Ovary (tissue), 9 donors: ENCODE results near the gene TESMIN. TPM values are rescaled to one million over a fixed set of nuclear protein-coding genes. Genes with fewer than 3 reads are reported as not detected.

ENCODE experiments used
- DNase-seq, 5 donors: peaks; one replicate each; pipeline ENCODE4 v3.0.0-alpha.2; 2019 to 2020
- H3K27ac ChIP-seq, 2 donors: fragments of 200-600 bp; one replicate each; pipeline versions ENCODE4 v1.5.1 to v1.8.0; 2019 to 2022
- H3K27me3 ChIP-seq: fragments of 200-600 bp; one replicate; pipeline ENCODE4 v1.8.0; 2022
- H3K36me3 ChIP-seq: fragments of 200-600 bp; sonication (generic); one replicate; pipeline ENCODE4 v1.5.1; 2019
- H3K4me1 ChIP-seq: one replicate; pipeline ENCODE4 v1.8.1; 2013; ENCODE audit warnings: mild to moderate bottlenecking, moderate library complexity; ENCODE audit not compliant: insufficient read depth
- H3K4me3 ChIP-seq: fragments of 200-600 bp; sonication (generic); one replicate; pipeline ENCODE4 v1.5.1; 2017
- H3K9me3 ChIP-seq, 2 donors: fragments of 200-600 bp in 1 of 2; sonication (generic) in 1 of 2; one replicate each; pipeline versions ENCODE4 v1.5.1 to v1.8.1; 2013 to 2019; ENCODE audit warnings: mild to moderate bottlenecking in 1 of 2, moderate library complexity in 1 of 2
- CTCF ChIP-seq, 3 donors: fragments of 450-650 bp in 2 of 3; fragments of 200-600 bp in 1 of 3; IDR thresholded peaks; one replicate each; pipeline versions ENCODE4 v1.5.1 to v1.8.0; 2016 to 2022; ENCODE audit warnings: antibody characterized with exemption in 3 of 3, mild to moderate bottlenecking in 1 of 3
- EP300 ChIP-seq: sonication (generic); formaldehyde crosslinking; IDR thresholded peaks from one replicate; pipeline ENCODE4 v1.6.1; 2017; ENCODE audit warnings: antibody characterized with exemption
- POLR2A ChIP-seq: fragments of 450-650 bp; IDR thresholded peaks from one replicate; pipeline ENCODE4 v1.6.1; 2017; ENCODE audit warnings: antibody characterized with exemption, mild to moderate bottlenecking, moderate library complexity
- WGBS, 3 donors: extraction: QIAGEN DNeasy Blood & Tissue Kit in 1 of 3; methylation state at CpG; one replicate each; pipeline versions ENCODE4 v1.1.5 to v1.1.7; 2013 to 2017; 5-methylcytosine and 5-hydroxymethylcytosine counted together
- intact Hi-C, 4 donors: fragments of 100-400 bp; cut with DNase I; formaldehyde crosslinking; loops; one replicate each; pipeline versions ENCODE4 v1.11.0 to v1.15.1; 2022 to 2023
- polyA plus RNA-seq, 2 donors: library from polyadenylated mRNA; stranded (reverse); fragments of 200-250 nt in 1 of 2; fragments of 350-450 nt in 1 of 2; fragmentation: Illumina TruSeq in 1 of 2; extraction: RNeasy Lipid Tissue Mini Kit (QIAGEN cat#74804) in 1 of 2; gene quantifications; one replicate each; pipeline ENCODE4 v1.2.3, GENCODE V29; 2013 to 2014
- total RNA-seq, 7 donors: library from RNA; depleted of rRNA in 2 of 7; stranded (reverse); fragments of >200 nt in 2 of 7; fragmentation: NEBNext Ultra II Directional in 3 of 7; extraction: Animal tissue kit (Norgen Biotek cat#: 25700) in 3 of 7; gene quantifications; one replicate each; pipeline versions ENCODE4 v1.1.0 to v1.2.4, GENCODE V29; 2016 to 2023
- donor health status: DM: no; HTN: no; CAD: no; lungs with moderate emphysema.
- donor health status: DM: no; HTN: no; CAD: no.
- donor health status: Bipolar disorder and iron deficiency.
- donor health status: DM: yes; HTN: yes; CAD: no.
- donor health status: DM: no; HTN: no; CAD: no.
- donor health status: DM: yes; HTN: yes; CAD: no.

The TESMIN gene
- total and polyA plus RNA-seq, 9 donors, result 1.1 to 4.1 (median 1.7) TPM

- H3K27me3 ChIP-seq, result no peaks in the 10 kb centered on the region
- DNase-seq, result no peak
- no peaks in the 10 kb centered on the region for H3K36me3 ChIP-seq
- H3K27ac ChIP-seq, result no peak overlapping the region
- TF ChIP-seq CTCF (IDR thresholded peaks at IDR 0.05) (no peak), POLR2A (no peak), EP300 (no peak)
- intact Hi-C loops, result no loop called here
- no peaks in the 10 kb centered on the region for H3K4me1 ChIP-seq
- no peaks in the 10 kb centered on the region for H3K9me3 ChIP-seq
- 73 to 76% (median 76%) methylated on average over 9 of the region's 9 CpGs for WGBS, 3 donors
- H3K4me3 ChIP-seq, result no peak overlapping the region
Measured at GRCh38 chr11:68753300-68753699, 2.0 kb upstream of the TESMIN start.

DNA sequence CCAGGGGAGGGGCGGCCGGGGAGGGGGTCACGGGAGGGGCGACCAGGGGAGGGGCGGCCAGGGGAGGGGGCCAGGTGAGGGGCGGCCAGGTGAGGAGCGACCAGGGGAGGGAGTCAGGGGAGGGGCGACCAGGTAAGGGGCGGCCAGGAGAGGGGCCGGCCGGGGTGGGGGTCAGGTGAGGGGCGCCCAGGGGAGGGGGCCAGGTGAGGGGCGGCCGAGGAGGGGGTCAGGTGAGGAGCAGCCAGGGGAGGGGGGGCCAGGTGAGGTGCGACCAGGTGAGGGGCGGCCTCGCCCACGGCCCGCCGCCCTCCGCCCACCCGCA, 355 bp downstream of the TESMIN start:
- intact Hi-C loops, result no loop called here
- H3K27me3 ChIP-seq, result no peaks in the 10 kb centered on the region
- WGBS, 3 donors, result 7 to 17% methylated on average over 3 to 20 of the region's 22 CpGs; no CpG with 5 or more reads in 1 of the 3 donors
- no peaks in the 10 kb centered on the region for H3K4me1 ChIP-seq
- H3K9me3 ChIP-seq, result no peaks in the 10 kb centered on the region
- H3K4me3 ChIP-seq, result peak overlapping the region; percentile 44
- H3K36me3 ChIP-seq, result no peaks in the 10 kb centered on the region
- no peak overlapping the region for H3K27ac ChIP-seq
- TF ChIP-seq POLR2A (no peak), CTCF (IDR thresholded peaks at IDR 0.05) (no peak), EP300 (no peak)
- DNase-seq, result peak in 1 of 5 donors; percentile 28

GRCh38 chr11:68750195-68751003, 921 bp downstream of the TESMIN start:
- no peaks in the 10 kb centered on the region for H3K27me3 ChIP-seq
- no peak overlapping the region for H3K4me3 ChIP-seq
- H3K9me3 ChIP-seq, result no peaks in the 10 kb centered on the region
- H3K4me1 ChIP-seq, result no peaks in the 10 kb centered on the region
- no peaks in the 10 kb centered on the region for H3K36me3 ChIP-seq
- TF ChIP-seq EP300 (no peak), POLR2A (no peak), CTCF (IDR thresholded peaks at IDR 0.05) (no peak)
- intact Hi-C loops, result no loop called here
- H3K27ac ChIP-seq, result no peak overlapping the region
- DNase-seq, result peak in 4 of 5 donors; percentile 38 to 61 (median 48)
- 55 to 68% (median 63%) methylated on average over 48 to 76 of the region's 76 CpGs for WGBS, 3 donors

- no peaks in the 10 kb centered on the region for H3K36me3 ChIP-seq
- H3K4me1 ChIP-seq, result no peaks in the 10 kb centered on the region
- H3K27ac ChIP-seq, result no peak overlapping the region
- H3K27me3 ChIP-seq, result no peaks in the 10 kb centered on the region
- no peaks in the 10 kb centered on the region for H3K9me3 ChIP-seq
- intact Hi-C loops, result no loop called here
- DNase-seq, result no peak
- no peak overlapping the region for H3K4me3 ChIP-seq
- TF ChIP-seq CTCF (IDR thresholded peaks at IDR 0.05) (no peak), POLR2A (no peak), EP300 (no peak)
- 81 to 84% (median 82%) methylated on average over 20 of the region's 20 CpGs for WGBS, 3 donors
Measured at GRCh38 chr11:68749229-68750123, 1.8 kb downstream of the TESMIN start.
